ENCODE results near the gene MYO1B. TPM values are rescaled to one million over a fixed set of nuclear protein-coding genes. Genes with fewer than 3 reads are reported as not detected.

The MYO1B gene
- total and polyA plus RNA-seq, 8 donors = 28.6 to 102 (median 54.7) TPM

GRCh38 chr2:191298306-191298705 lies 53.1 kb downstream of the MYO1B start:
- Histone ChIP-seq H3K4me3 (no peak overlapping the region), H3K4me1 (peaks cover 7 to 34% (median 26%) of the 10 kb centered on the region in 3 donors), H3K36me3 (no peaks in the 10 kb centered on the region), H3K27ac (no peak overlapping the region), H3K27me3 (no peaks in the 10 kb centered on the region), H3K9me3 (no peaks in the 10 kb centered on the region)
- 78 to 81% methylated on average over 2 of the region's 2 CpGs for WGBS, 2 donors
- DNase-seq (no peak), FAIRE-seq (no peak), ATAC-seq (no peak)
- intact Hi-C loops (cut with DNase I) = no loop called here
- TF ChIP-seq CTCF (IDR thresholded peaks at IDR 0.05) = no peak

- H3K9me3 ChIP-seq = no peaks in the 10 kb centered on the region
- no peak for FAIRE-seq
These were observed 53.8 kb downstream of the MYO1B start for GRCh38 chr2:191299010-191299409.

GRCh38 chr2:191299866-191300265 lies 54.7 kb downstream of the MYO1B start:
- H3K4me3 ChIP-seq = no peak overlapping the region
- WGBS, 2 donors = 84 to 91% methylated on average over 1 of the region's 1 CpG
- intact Hi-C loops (cut with DNase I) = no loop called here
- H3K27ac ChIP-seq = no peak overlapping the region
- no peak for DNase-seq
- no peaks in the 10 kb centered on the region for H3K27me3 ChIP-seq
- no peak for FAIRE-seq
- no peak for TF ChIP-seq CTCF (IDR thresholded peaks at IDR 0.05)
- no peak for ATAC-seq
- H3K4me1 ChIP-seq = peaks cover 9 to 34% (median 23%) of the 10 kb centered on the region in 3 donors
- no peaks in the 10 kb centered on the region for H3K36me3 ChIP-seq
- no peaks in the 10 kb centered on the region for H3K9me3 ChIP-seq

More at GRCh38 chr2:191299010-191299409, 53.8 kb downstream of the MYO1B start:
- Histone ChIP-seq H3K36me3 (no peaks in the 10 kb centered on the region), H3K27me3 (no peaks in the 10 kb centered on the region), H3K4me3 (no peak overlapping the region), H3K27ac (no peak overlapping the region), H3K4me1 (peaks cover 9 to 39% (median 29%) of the 10 kb centered on the region in 3 donors)
- no peak for ATAC-seq
- 55 to 75% methylated on average over 2 of the region's 2 CpGs for whole genome bisulfite sequencing, 2 donors
- no peak for DNase-seq
- TF ChIP-seq CTCF (IDR thresholded peaks at IDR 0.05) = no peak
- intact Hi-C loops (cut with DNase I) = no loop called here

GRCh38 chr2:191301971-191302370 lies 56.8 kb downstream of the MYO1B start:
- Histone ChIP-seq H3K27ac (no peak overlapping the region), H3K36me3 (no peaks in the 10 kb centered on the region), H3K27me3 (no peaks in the 10 kb centered on the region), H3K9me3 (no peaks in the 10 kb centered on the region), H3K4me3 (no peak overlapping the region), H3K4me1 (peaks cover 3 to 19% (median 14%) of the 10 kb centered on the region in 3 donors)
- FAIRE-seq (no peak), ATAC-seq (no peak), DNase-seq (no peak)
- TF ChIP-seq CTCF (IDR thresholded peaks at IDR 0.05) = no peak
- WGBS, 2 donors = 74 to 81% methylated on average over 3 of the region's 3 CpGs
- intact Hi-C loops (cut with DNase I) = no loop called here

GRCh38 chr2:191302459-191303139 lies 57.4 kb downstream of the MYO1B start:
- no peak overlapping the region for H3K4me3 ChIP-seq
- no peaks in the 10 kb centered on the region for H3K9me3 ChIP-seq
- no peak for FAIRE-seq
- peaks cover 3 to 19% (median 14%) of the 10 kb centered on the region in 3 donors for H3K4me1 ChIP-seq
- DNase-seq = no peak
- H3K27ac ChIP-seq = no peak overlapping the region
- no peaks in the 10 kb centered on the region for H3K36me3 ChIP-seq
- no peak for TF ChIP-seq CTCF (IDR thresholded peaks at IDR 0.05)
- 56 to 61% methylated on average over 3 of the region's 3 CpGs for WGBS, 2 donors
- peak in 2 of 4 donors; percentile 23 to 29 for ATAC-seq
- intact Hi-C loops (cut with DNase I) = no loop called here
- H3K27me3 ChIP-seq = no peaks in the 10 kb centered on the region
